ENCODE results near the gene TAF6L. TPM values are rescaled to one million over a fixed set of nuclear protein-coding genes. Genes with fewer than 3 reads are reported as not detected.

The TAF6L gene
- total RNA-seq, 1 experiment from 2014 or later = 37.7 TPM

GRCh38 chr11:62786318-62787004 lies 15.3 kb downstream of the TAF6L start:
- Mint-ChIP-seq H3K27ac (peak overlapping the region; percentile 41 to 83 (median 74); a peak in 4 of 7 replicates), H3K4me1 (peaks cover 21 to 29% of the 10 kb centered on the region in 2 experiments)
- H2AFZ ChIP-seq (ENCODE audit: low read length) = no peak overlapping the region

More at GRCh38 chr11:62786318-62787004, 15.3 kb downstream of the TAF6L start:
- H3K27me3 ChIP-seq (ENCODE audit: insufficient read depth, low read length) = no peaks in the 10 kb centered on the region
- no peaks in the 10 kb centered on the region for H3K79me1 ChIP-seq (ENCODE audit: insufficient read depth, low read depth, low read length, poor library complexity, severe bottlenecking)
- no CpG with 5 or more reads among the region's 51 CpGs for WGBS (ENCODE audit: extremely low coverage, insufficient read length, low lambda C conversion rate)
- peaks cover 4% of the 10 kb centered on the region for H3K23me2 ChIP-seq (ENCODE audit: insufficient read length, low read depth, low read length, poor library complexity, severe bottlenecking)
- no peak overlapping the region for H2BK20ac ChIP-seq (ENCODE audit: low read depth, low read length, poor library complexity, severe bottlenecking)
- H3K18ac ChIP-seq (ENCODE audit: insufficient read length, low read depth, low read length) = no peak overlapping the region
- no peak overlapping the region for H2BK12ac ChIP-seq (ENCODE audit: insufficient read length, low read depth, low read length)
- H4K8ac ChIP-seq (replicated peaks; ENCODE audit: insufficient read length, low read depth, low read length) = no peak overlapping the region
- no peak overlapping the region for H3T11ph ChIP-seq (ENCODE audit: low read length)
- no peaks in the 10 kb centered on the region for H3K4me1 ChIP-seq (ENCODE audit: insufficient read depth, low read length)
- no peak overlapping the region for H3K23ac ChIP-seq (ENCODE audit: insufficient read length, low read depth, low read length)
- peak overlapping the region; percentile 68 to 78 for H3K4me3 Mint-ChIP-seq
- H2BK120ac ChIP-seq (ENCODE audit: low read depth, low read length, poor library complexity, severe bottlenecking) = no peak overlapping the region
- no peak overlapping the region for H2BK5ac ChIP-seq (ENCODE audit: insufficient read length, low read length)
- H3K9me3 Mint-ChIP-seq = no peaks in the 10 kb centered on the region
- peak overlapping the region; percentile 1 for H3K27ac ChIP-seq (ENCODE audit: insufficient read length, low read depth, low read length)
- no peak overlapping the region for H3K9ac ChIP-seq (ENCODE audit: extremely low read depth, insufficient read length, low read length)
- H3K14ac ChIP-seq (ENCODE audit: insufficient read depth, low read length) = no peak overlapping the region
- H4K5ac ChIP-seq (ENCODE audit: insufficient read length, low read depth, low read length) = no peak overlapping the region
- H3K4me2 ChIP-seq (ENCODE audit: insufficient read depth, insufficient read length, low read length) = peak overlapping the region; percentile 15
- TF ChIP-seq, protein P1, sequence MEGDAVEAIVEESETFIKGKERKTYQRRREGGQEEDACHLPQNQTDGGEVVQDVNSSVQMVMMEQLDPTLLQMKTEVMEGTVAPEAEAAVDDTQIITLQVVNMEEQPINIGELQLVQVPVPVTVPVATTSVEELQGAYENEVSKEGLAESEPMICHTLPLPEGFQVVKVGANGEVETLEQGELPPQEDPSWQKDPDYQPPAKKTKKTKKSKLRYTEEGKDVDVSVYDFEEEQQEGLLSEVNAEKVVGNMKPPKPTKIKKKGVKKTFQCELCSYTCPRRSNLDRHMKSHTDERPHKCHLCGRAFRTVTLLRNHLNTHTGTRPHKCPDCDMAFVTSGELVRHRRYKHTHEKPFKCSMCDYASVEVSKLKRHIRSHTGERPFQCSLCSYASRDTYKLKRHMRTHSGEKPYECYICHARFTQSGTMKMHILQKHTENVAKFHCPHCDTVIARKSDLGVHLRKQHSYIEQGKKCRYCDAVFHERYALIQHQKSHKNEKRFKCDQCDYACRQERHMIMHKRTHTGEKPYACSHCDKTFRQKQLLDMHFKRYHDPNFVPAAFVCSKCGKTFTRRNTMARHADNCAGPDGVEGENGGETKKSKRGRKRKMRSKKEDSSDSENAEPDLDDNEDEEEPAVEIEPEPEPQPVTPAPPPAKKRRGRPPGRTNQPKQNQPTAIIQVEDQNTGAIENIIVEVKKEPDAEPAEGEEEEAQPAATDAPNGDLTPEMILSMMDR (conservative IDR thresholded peaks at IDR 0.05) = peak; percentile 97
- H3K27me3 Mint-ChIP-seq (ENCODE audit: low read depth) = no peaks in the 10 kb centered on the region; the same call in 1 of the 2 replicates
- no peaks in the 10 kb centered on the region for H3K9me3 ChIP-seq (ENCODE audit: control insufficient read depth, low read depth, low read length)
- peak; percentile 95 for DNase-seq
- H2BK15ac ChIP-seq (ENCODE audit: low read depth, low read length) = no peak overlapping the region
- no peak overlapping the region for H2AK5ac ChIP-seq (ENCODE audit: insufficient read length, low read length)
- H3K36me3 Mint-ChIP-seq (ENCODE audit: insufficient read depth in 1 of 3, low read depth in 3 of 3) = peaks cover 25 to 71% (median 55%) of the 10 kb centered on the region in 3 experiments
- no peak overlapping the region for H4K91ac ChIP-seq (ENCODE audit: insufficient read length, low read depth, low read length)
- H3K79me2 ChIP-seq (ENCODE audit: insufficient read depth, low read length) = no peaks in the 10 kb centered on the region; the same call in 1 of the 2 replicates
- H3K4ac ChIP-seq (ENCODE audit: low read depth, low read length) = no peak overlapping the region
- H4K20me1 ChIP-seq (ENCODE audit: control insufficient read depth, insufficient read depth, insufficient read length) = no peaks in the 10 kb centered on the region
- no peak overlapping the region for H3K56ac ChIP-seq (ENCODE audit: insufficient read length, low read depth, low read length)
